NCI-H2081 (cell line): ENCODE results near the gene STT3A.

Source experiments
- DNase-seq, 2 experiments: peaks; one replicate each; lab custom pipeline; 2025; lab: John Stamatoyannopoulos, UW

The STT3A gene

GRCh38 chr11:125663910-125664309 lies 71.3 kb downstream of the STT3A start:
- no peak for DNase-seq

GRCh38 chr11:125667151-125667550 lies 74.5 kb downstream of the STT3A start:
- no peak for DNase-seq

- DNase-seq = no peak
Observed at GRCh38 chr11:125670172-125670571, 77.5 kb downstream of the STT3A start.

- DNase-seq = no peak
Observed at GRCh38 chr11:125671561-125671960, 78.9 kb downstream of the STT3A start.
